Measurements from ENCODE around the gene GTPBP3. TPM values are rescaled to one million over a fixed set of nuclear protein-coding genes. Genes with fewer than 3 reads are reported as not detected.

The GTPBP3 gene
- total and polyA plus RNA-seq, 2 of the 13 experiments (the other 11 are each of a cell fraction or from before 2014, with no cell fraction given), result 17.5 to 30.0 TPM

GRCh38 chr19:17340302-17340870 is 3.0 kb downstream of the GTPBP3 start (continued):
- no peak for TF ChIP-seq HNF1A (IDR thresholded peaks at IDR 0.05; ENCODE audit: low read depth)
- no peak for TF ChIP-seq HNF1A (CRISPR knock-in tag; IDR thresholded peaks at IDR 0.05; ENCODE audit: borderline replicate concordance)
- TF ChIP-seq SATB2 (CRISPR knock-in tag; IDR thresholded peaks at IDR 0.05), result peak; percentile 28; the same call in 1 of the 2 replicates
- TF ChIP-seq ZNF333 (CRISPR knock-in tag; IDR thresholded peaks at IDR 0.05; ENCODE audit: borderline replicate concordance), result no peak
- peak; percentile 70; the same call in 1 of the 2 replicates for TF ChIP-seq SP5 (CRISPR knock-in tag; IDR thresholded peaks at IDR 0.05; ENCODE audit: borderline replicate concordance, low read depth)
- 0 out of 2 replicates have a peak, but pooled peaks have one; percentile 7 for TF ChIP-seq IKZF5 (CRISPR knock-in tag; IDR thresholded peaks at IDR 0.05)
- no peak for TF ChIP-seq CC2D1A (CRISPR knock-in tag; IDR thresholded peaks at IDR 0.05)
- TF ChIP-seq ZBTB8A (CRISPR knock-in tag; IDR thresholded peaks at IDR 0.05; ENCODE audit: borderline replicate concordance, low read depth), result no peak
- no peak for TF ChIP-seq ZNF605 (CRISPR knock-in tag; IDR thresholded peaks at IDR 0.05)
- TF ChIP-seq MTF1 (CRISPR knock-in tag; IDR thresholded peaks at IDR 0.05), result no peak
- no peak for TF ChIP-seq ZNF572 (CRISPR knock-in tag; IDR thresholded peaks at IDR 0.05)
- TF ChIP-seq HNRNPLL (IDR thresholded peaks at IDR 0.05; ENCODE audit: low read depth, low read length, poor library complexity, severe bottlenecking), result no peak
- TF ChIP-seq PRDM10 (CRISPR knock-in tag; IDR thresholded peaks at IDR 0.05; ENCODE audit: low read depth), result no peak
- TF ChIP-seq HNRNPL (IDR thresholded peaks at IDR 0.05; ENCODE audit: low read depth, low read length), result peak; percentile 87
- TF ChIP-seq SALL2 (CRISPR knock-in tag; IDR thresholded peaks at IDR 0.05), result peak; percentile 24; the same call in 1 of the 2 replicates
- TF ChIP-seq NFIB (CRISPR knock-in tag; IDR thresholded peaks at IDR 0.05; ENCODE audit: borderline replicate concordance), result no peak
- TF ChIP-seq KDM4B (CRISPR knock-in tag; IDR thresholded peaks at IDR 0.05), result no peak
- 0 out of 2 replicates have a peak, but pooled peaks have one; percentile 2 for TF ChIP-seq RBAK (CRISPR knock-in tag; IDR thresholded peaks at IDR 0.05)
- TF ChIP-seq PAF1 (CRISPR knock-in tag; IDR thresholded peaks at IDR 0.05), result no peak
- no peak for TF ChIP-seq SUZ12 (IDR thresholded peaks at IDR 0.05; ENCODE audit: low read depth, low read length)
- TF ChIP-seq ZNF776 (CRISPR knock-in tag; IDR thresholded peaks at IDR 0.05), result no peak
- peak; percentile 41; the same call in 1 of the 2 replicates for TF ChIP-seq MAZ (IDR thresholded peaks at IDR 0.05; ENCODE audit: borderline replicate concordance, low read depth, low read length)
- peak; percentile 77; the same call in 1 of the 2 replicates for TF ChIP-seq MAZ (CRISPR knock-in tag; IDR thresholded peaks at IDR 0.05; ENCODE audit: low read depth)
